ENCODE measurements around the gene TMEM50B.

DNA sequence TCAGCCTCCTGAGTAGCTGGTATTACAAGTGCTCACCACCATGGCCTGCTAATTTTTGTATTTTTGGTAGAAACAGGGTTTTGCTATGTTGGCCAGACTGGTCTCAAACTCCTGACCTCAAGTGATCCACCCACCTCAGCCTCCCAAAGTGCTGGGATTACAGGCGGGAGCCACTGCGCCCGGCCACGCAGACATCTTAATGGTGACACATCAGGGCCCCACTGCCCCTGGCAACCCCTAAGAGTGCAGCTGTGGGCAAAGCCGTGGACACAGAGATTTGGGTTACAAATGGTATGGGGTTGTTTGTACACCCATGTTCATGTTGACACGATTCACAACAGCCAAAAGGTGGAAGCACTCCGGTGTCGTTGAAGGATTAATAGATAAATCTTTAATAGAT lies 46.8 kb downstream of the TMEM50B start:
- TF ChIP-seq, protein P1, sequence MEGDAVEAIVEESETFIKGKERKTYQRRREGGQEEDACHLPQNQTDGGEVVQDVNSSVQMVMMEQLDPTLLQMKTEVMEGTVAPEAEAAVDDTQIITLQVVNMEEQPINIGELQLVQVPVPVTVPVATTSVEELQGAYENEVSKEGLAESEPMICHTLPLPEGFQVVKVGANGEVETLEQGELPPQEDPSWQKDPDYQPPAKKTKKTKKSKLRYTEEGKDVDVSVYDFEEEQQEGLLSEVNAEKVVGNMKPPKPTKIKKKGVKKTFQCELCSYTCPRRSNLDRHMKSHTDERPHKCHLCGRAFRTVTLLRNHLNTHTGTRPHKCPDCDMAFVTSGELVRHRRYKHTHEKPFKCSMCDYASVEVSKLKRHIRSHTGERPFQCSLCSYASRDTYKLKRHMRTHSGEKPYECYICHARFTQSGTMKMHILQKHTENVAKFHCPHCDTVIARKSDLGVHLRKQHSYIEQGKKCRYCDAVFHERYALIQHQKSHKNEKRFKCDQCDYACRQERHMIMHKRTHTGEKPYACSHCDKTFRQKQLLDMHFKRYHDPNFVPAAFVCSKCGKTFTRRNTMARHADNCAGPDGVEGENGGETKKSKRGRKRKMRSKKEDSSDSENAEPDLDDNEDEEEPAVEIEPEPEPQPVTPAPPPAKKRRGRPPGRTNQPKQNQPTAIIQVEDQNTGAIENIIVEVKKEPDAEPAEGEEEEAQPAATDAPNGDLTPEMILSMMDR (IDR thresholded peaks at IDR 0.05): no peak
- TF ChIP-seq POLR2A (IDR thresholded peaks at IDR 0.05): no peak
